Upper lobe of left lung (tissue), 6 donors: ENCODE results near the gene ZNF549. TPM values are rescaled to one million over a fixed set of nuclear protein-coding genes. Genes with fewer than 3 reads are reported as not detected.

Experiments used
- ATAC-seq, 2 donors: fragments of 200-7000 bp; cut with Tn5 transposase; one replicate each; pipeline ENCODE4 v1.9.1; 2022; ENCODE audit warnings: mild to moderate bottlenecking in 2 of 2, moderate library complexity in 2 of 2; ENCODE audit not compliant: low FRiP score in 2 of 2
- DNase-seq, 2 donors: peaks; one replicate each; pipeline ENCODE4 v3.0.0-alpha.2; 2019 to 2020
- H3K27ac ChIP-seq, 4 donors: fragments of 200-600 bp; sonication (generic); one replicate each; pipeline ENCODE4 v1.5.1; 2016 to 2019
- H3K27me3 ChIP-seq, 4 donors: fragments of 200-600 bp; sonication (generic); one replicate each; pipeline ENCODE4 v1.5.1; 2017 to 2019
- H3K36me3 ChIP-seq, 4 donors: fragments of 200-600 bp; sonication (generic); one replicate each; pipeline ENCODE4 v1.5.1; 2016 to 2019
- H3K4me1 ChIP-seq, 4 donors: fragments of 200-600 bp; sonication (generic); one replicate each; pipeline ENCODE4 v1.5.1; 2018 to 2019
- H3K4me3 ChIP-seq, 4 donors: fragments of 200-600 bp; sonication (generic); one replicate each; pipeline ENCODE4 v1.5.1; 2017 to 2019; ENCODE audit warnings: mild to moderate bottlenecking in 2 of 4, moderate library complexity in 1 of 4
- H3K9me3 ChIP-seq, 4 donors: fragments of 200-600 bp; sonication (generic); one replicate each; pipeline ENCODE4 v1.5.1; 2018 to 2019
- EP300 ChIP-seq, 4 donors: sonication (generic); formaldehyde crosslinking; IDR thresholded peaks; one replicate each; pipeline ENCODE4 v1.5.1; 2017; ENCODE audit warnings: antibody characterized with exemption in 4 of 4, control low read depth in 2 of 4
- POLR2A ChIP-seq, 4 donors: fragments of 450-650 bp; IDR thresholded peaks; one replicate each; pipeline ENCODE4 v1.5.1; 2016 to 2017; ENCODE audit warnings: antibody characterized with exemption in 4 of 4, mild to moderate bottlenecking in 2 of 4
- POLR2AphosphoS5 ChIP-seq, 2 donors: sonication (generic); formaldehyde crosslinking; IDR thresholded peaks; one replicate each; pipeline ENCODE4 v1.5.1; 2017; ENCODE audit warnings: antibody characterized with exemption in 2 of 2
- WGBS, 2 donors: methylation state at CpG; one replicate each; pipeline ENCODE4 v1.1.5; 2017 to 2018; 5-methylcytosine and 5-hydroxymethylcytosine counted together
- total RNA-seq, 6 donors: library from RNA; depleted of rRNA in 4 of 6; stranded (reverse); fragments of >200 nt in 4 of 6; gene quantifications; one replicate each; pipeline versions ENCODE4 v1.1.0 to v1.2.1, GENCODE V29; 2016 to 2021
- TF ChIP-seq, protein P1 (sequence below), 6 experiments: fragments of 450-650 bp in 4 of 6; fragments of 200-600 bp in 2 of 6; sonication (generic) in 2 of 6; IDR thresholded peaks; one replicate each; pipeline ENCODE4 v1.5.1; 2016 to 2019; ENCODE audit warnings: antibody characterized with exemption in 6 of 6
- donor health status: DM: no; HTN: no; CAD: no; lungs with moderate emphysema.
- donor health status: DM: no; HTN: yes; CAD: no; lungs with severe emphysema.

The ZNF549 gene
- total RNA-seq, 6 donors from 2014 or later: 1.8 to 8.4 (median 5.4) TPM

DNA sequence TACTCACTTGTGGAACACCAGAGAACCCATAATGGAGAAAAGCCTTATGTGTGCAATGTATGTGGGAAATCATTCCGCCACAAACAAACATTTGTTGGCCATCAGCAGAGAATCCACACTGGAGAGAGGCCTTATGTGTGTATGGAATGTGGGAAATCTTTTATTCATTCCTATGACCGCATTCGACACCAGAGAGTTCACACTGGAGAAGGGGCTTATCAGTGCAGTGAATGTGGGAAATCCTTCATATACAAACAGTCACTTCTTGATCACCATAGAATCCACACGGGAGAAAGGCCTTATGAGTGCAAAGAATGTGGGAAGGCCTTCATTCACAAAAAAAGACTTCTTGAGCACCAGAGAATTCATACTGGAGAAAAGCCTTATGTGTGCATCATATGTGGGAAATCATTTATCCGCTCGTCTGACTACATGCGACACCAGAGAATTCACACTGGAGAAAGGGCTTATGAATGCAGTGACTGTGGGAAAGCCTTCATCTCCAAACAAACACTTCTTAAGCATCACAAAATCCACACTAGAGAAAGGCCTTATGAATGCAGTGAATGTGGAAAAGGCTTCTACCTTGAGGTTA, 10.9 kb downstream of the ZNF549 start:
- WGBS, 2 donors: 92 to 97% methylated on average over 7 of the region's 7 CpGs
- ATAC-seq (no peak), DNase-seq (no peak)
- H3K27ac ChIP-seq: no peak overlapping the region
- TF ChIP-seq POLR2A (IDR thresholded peaks at IDR 0.05): no peak
- no peak for TF ChIP-seq EP300 (IDR thresholded peaks at IDR 0.05)
- TF ChIP-seq, protein P1, sequence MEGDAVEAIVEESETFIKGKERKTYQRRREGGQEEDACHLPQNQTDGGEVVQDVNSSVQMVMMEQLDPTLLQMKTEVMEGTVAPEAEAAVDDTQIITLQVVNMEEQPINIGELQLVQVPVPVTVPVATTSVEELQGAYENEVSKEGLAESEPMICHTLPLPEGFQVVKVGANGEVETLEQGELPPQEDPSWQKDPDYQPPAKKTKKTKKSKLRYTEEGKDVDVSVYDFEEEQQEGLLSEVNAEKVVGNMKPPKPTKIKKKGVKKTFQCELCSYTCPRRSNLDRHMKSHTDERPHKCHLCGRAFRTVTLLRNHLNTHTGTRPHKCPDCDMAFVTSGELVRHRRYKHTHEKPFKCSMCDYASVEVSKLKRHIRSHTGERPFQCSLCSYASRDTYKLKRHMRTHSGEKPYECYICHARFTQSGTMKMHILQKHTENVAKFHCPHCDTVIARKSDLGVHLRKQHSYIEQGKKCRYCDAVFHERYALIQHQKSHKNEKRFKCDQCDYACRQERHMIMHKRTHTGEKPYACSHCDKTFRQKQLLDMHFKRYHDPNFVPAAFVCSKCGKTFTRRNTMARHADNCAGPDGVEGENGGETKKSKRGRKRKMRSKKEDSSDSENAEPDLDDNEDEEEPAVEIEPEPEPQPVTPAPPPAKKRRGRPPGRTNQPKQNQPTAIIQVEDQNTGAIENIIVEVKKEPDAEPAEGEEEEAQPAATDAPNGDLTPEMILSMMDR (IDR thresholded peaks at IDR 0.05): no peak
- TF ChIP-seq POLR2AphosphoS5 (IDR thresholded peaks at IDR 0.05): no peak
- H3K4me3 ChIP-seq: no peak overlapping the region
- H3K4me1 ChIP-seq: no peaks in the 10 kb centered on the region
- peaks cover 89 to 100% (median 99%) of the 10 kb centered on the region in 4 donors for H3K9me3 ChIP-seq
- peaks cover 18 to 91% (median 66%) of the 10 kb centered on the region in 4 donors for H3K36me3 ChIP-seq
- no peaks in the 10 kb centered on the region for H3K27me3 ChIP-seq

DNA sequence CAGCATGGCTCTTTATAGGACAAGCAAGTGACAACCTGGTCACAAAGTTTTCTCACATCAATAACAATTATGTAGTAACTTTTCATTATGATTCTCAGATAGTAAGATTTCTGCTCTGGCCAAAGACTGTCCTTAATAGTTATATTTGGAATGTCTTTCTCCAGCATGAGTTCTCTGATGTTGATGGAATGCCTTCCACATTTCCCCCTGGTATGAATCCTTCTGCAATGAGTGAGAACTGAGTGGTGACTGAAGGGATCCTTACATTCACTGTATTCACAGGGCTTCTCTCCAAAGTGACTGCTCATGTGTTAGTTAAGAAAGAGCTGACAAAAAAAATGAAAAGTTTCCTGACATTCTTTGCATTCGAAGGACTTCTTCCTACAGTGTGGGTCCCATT, 19.4 kb downstream of the ZNF549 start:
- Histone ChIP-seq H3K36me3 (peaks cover 32 to 99% (median 77%) of the 10 kb centered on the region in 4 donors), H3K27ac (no peak overlapping the region), H3K27me3 (no peaks in the 10 kb centered on the region), H3K4me3 (no peak overlapping the region), H3K4me1 (no peaks in the 10 kb centered on the region), H3K9me3 (peaks cover 95 to 100% (median 99%) of the 10 kb centered on the region in 4 donors)
- no peak for TF ChIP-seq EP300 (IDR thresholded peaks at IDR 0.05)
- DNase-seq: no peak
- WGBS, 2 donors: 100% methylated on average over 1 of the region's 1 CpG
- no peak for ATAC-seq

DNA sequence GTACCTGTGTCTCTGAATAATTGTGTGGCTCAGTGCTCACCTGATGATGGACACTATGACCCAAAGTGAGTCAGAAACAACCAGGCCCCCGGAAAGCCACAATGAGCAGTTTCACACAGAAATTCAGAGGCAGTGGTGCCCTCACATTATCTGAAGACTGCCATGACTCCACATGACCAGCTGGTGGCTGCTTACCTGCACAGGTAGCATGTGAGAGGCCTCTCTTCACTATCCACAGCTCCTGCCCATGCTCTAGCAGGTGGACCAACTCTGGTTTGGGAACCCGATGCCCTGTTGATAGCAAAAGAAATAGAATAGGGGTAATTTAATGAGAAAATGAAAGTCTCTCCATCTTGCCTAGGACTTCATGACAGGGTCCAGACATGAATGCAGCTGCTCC, 25.3 kb downstream of the ZNF549 start:
- H3K27ac ChIP-seq: no peak overlapping the region
- no peaks in the 10 kb centered on the region for H3K4me1 ChIP-seq
- 97 to 100% methylated on average over 1 to 2 of the region's 2 CpGs for WGBS, 2 donors
- H3K9me3 ChIP-seq: peaks cover 39 to 81% (median 78%) of the 10 kb centered on the region in 4 donors
- H3K27me3 ChIP-seq: no peaks in the 10 kb centered on the region
- no peak overlapping the region for H3K4me3 ChIP-seq
- TF ChIP-seq, protein P1 (IDR thresholded peaks at IDR 0.05): no peak
- no peak for TF ChIP-seq POLR2AphosphoS5 (IDR thresholded peaks at IDR 0.05)
- no peak for TF ChIP-seq POLR2A (IDR thresholded peaks at IDR 0.05)
- no peak for TF ChIP-seq EP300 (IDR thresholded peaks at IDR 0.05)
- ATAC-seq (no peak), DNase-seq (no peak)
- H3K36me3 ChIP-seq: peaks cover 24 to 91% (median 85%) of the 10 kb centered on the region in 4 donors

DNA sequence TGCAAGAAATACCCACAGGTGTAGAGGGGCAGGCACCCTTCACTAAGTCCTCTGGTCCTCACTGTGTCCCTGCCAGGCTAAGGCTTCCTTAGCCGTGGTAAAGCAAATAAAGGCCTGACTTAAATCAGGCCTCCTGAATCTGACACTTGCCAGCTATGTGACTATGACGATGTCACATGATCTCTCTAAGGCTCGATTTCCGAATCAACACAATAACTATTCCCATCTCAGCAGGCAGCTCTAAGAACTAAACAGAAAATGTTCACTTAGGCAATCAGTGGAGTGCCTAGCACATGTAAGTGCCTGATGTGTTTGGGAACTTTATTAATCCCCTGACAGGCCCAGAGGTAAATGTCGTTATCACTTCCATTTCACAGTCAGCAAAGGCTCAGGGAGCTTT, 30.5 kb downstream of the ZNF549 start:
- WGBS, 2 donors: 79 to 86% methylated on average over 5 of the region's 5 CpGs
- peaks cover 0 to 39% (median 35%) of the 10 kb centered on the region in 4 donors for H3K36me3 ChIP-seq
- ATAC-seq (no peak), DNase-seq (no peak)
- H3K9me3 ChIP-seq: peaks cover 0 to 42% (median 33%) of the 10 kb centered on the region in 4 donors
- no peaks in the 10 kb centered on the region for H3K27me3 ChIP-seq
- peaks cover 12 to 21% (median 16%) of the 10 kb centered on the region in 4 donors for H3K4me1 ChIP-seq
- no peak overlapping the region for H3K27ac ChIP-seq
- no peak overlapping the region for H3K4me3 ChIP-seq
- TF ChIP-seq POLR2A (IDR thresholded peaks at IDR 0.05) (no peak), EP300 (IDR thresholded peaks at IDR 0.05) (no peak), POLR2AphosphoS5 (IDR thresholded peaks at IDR 0.05) (no peak)
- TF ChIP-seq, protein P1 (IDR thresholded peaks at IDR 0.05): no peak

DNA sequence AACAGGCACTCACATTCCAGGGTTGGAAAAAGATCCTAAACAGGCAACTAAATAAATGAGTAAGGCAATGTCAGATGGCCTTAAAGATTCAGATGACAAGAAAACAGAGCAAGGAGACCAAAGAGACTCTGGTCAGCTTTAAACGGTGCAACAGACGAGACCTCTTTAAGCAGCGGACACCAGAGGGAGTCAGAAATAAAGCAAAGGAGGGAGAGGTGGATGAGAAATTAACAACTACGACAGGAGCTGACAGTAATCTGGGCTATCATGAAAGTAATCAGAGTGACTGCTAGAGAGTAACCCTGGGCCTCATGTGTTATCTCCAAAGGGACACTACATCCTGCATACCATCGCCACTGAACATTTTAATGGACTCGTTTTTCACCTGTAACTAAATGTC, 31.4 kb downstream of the ZNF549 start:
- H3K27ac ChIP-seq: no peak overlapping the region

More for the DNA sequence above, 31.4 kb downstream of the ZNF549 start:
- no peak for ATAC-seq
- 33 to 42% methylated on average over 6 of the region's 6 CpGs for WGBS, 2 donors
- Histone ChIP-seq H3K9me3 (peaks cover 0 to 42% (median 30%) of the 10 kb centered on the region in 4 donors), H3K4me3 (peak overlapping the region in 3 of 4 donors; percentile 86 to 95 (median 93)), H3K36me3 (peaks cover 0 to 30% (median 27%) of the 10 kb centered on the region in 4 donors), H3K27me3 (no peaks in the 10 kb centered on the region), H3K4me1 (peaks cover 12 to 21% (median 16%) of the 10 kb centered on the region in 4 donors)
- DNase-seq: no peak
- TF ChIP-seq EP300 (IDR thresholded peaks at IDR 0.05) (no peak), POLR2AphosphoS5 (IDR thresholded peaks at IDR 0.05) (no peak)
- TF ChIP-seq, protein P1 (IDR thresholded peaks at IDR 0.05): no peak
